OCI-LY3 (cell line): ENCODE results near the gene TDRD1.

Experiments used
- H2AFZ ChIP-seq: fragments of 200-600, 300-600 bp; shearing (Covaris generic); 2 replicates; pipeline ENCODE4 v1.6.0; 2014; ENCODE audit warnings: antibody characterized with exemption, low read depth, low read length
- H3K27ac ChIP-seq: fragments of 200-600, 300-600 bp; sonication (generic); 2 replicates; pipeline ENCODE4 v1.5.1; 2014; ENCODE audit warnings: mild to moderate bottlenecking, low read length, moderate library complexity, mixed read lengths
- H3K27me3 ChIP-seq: fragments of 200-600, 300-600 bp; sonication (generic); 2 replicates; pipeline ENCODE4 v1.6.1; 2014; ENCODE audit warnings: low read depth, low read length, mixed read lengths
- H3K36me3 ChIP-seq: fragments of 200-600, 300-600 bp; sonication (generic); replicated peaks from 2 replicates; pipeline ENCODE3; 2014; ENCODE audit warnings: low read depth, low read length, mixed read lengths
- H3K4me1 ChIP-seq: fragments of 300-600, 200-600 bp; sonication (generic); 2 replicates; pipeline ENCODE4 v1.6.1; 2014; ENCODE audit warnings: low read length, mixed read lengths
- H3K4me2 ChIP-seq: fragments of 200-600, 300-600 bp; sonication (generic); 2 replicates; pipeline ENCODE4 v1.6.1; 2014; ENCODE audit warnings: low read length, mixed read lengths
- H3K4me3 ChIP-seq: fragments of 300-600, 200-600 bp; sonication (generic); 2 replicates; pipeline ENCODE4 v1.5.1; 2014; ENCODE audit warnings: antibody characterized with exemption, mild to moderate bottlenecking, low read length, moderate library complexity
- H3K79me2 ChIP-seq: fragments of 300-600, 200-600 bp; shearing (Covaris generic); 2 replicates; pipeline ENCODE4 v1.6.1; 2014; ENCODE audit warnings: mild to moderate bottlenecking, low read length, mixed read lengths
- H3K9ac ChIP-seq: fragments of 300-600, 200-600 bp; shearing (Covaris generic); 2 replicates; pipeline ENCODE4 v1.6.0; 2014; ENCODE audit warnings: mild to moderate bottlenecking, low read length, moderate library complexity
- H3K9me3 ChIP-seq: fragments of 200-600, 300-600 bp; shearing (Covaris generic); 2 replicates; pipeline ENCODE4 v1.6.1; 2014; ENCODE audit warnings: low read length, mixed read lengths; ENCODE audit not compliant: insufficient read depth
- H4K20me1 ChIP-seq: fragments of 200-600, 300-600 bp; sonication (generic); 2 replicates; pipeline ENCODE4 v1.6.1; 2016; ENCODE audit warnings: low read length, mixed read lengths; ENCODE audit not compliant: insufficient read depth
- EZH2phosphoT487 ChIP-seq: fragments of 200-600 bp; shearing (Covaris generic); IDR thresholded peaks from 2 replicates; pipeline ENCODE4 v1.6.1; 2018; ENCODE audit warnings: antibody characterized with exemption, mixed run types, low read depth
- TF ChIP-seq, protein P1 (sequence below): fragments of 200-600, 300-600 bp; sonication (generic); IDR thresholded peaks from 2 replicates; pipeline ENCODE4 v1.5.1; 2014; ENCODE audit warnings: antibody characterized with exemption, low read length, low read depth

The TDRD1 gene

DNA sequence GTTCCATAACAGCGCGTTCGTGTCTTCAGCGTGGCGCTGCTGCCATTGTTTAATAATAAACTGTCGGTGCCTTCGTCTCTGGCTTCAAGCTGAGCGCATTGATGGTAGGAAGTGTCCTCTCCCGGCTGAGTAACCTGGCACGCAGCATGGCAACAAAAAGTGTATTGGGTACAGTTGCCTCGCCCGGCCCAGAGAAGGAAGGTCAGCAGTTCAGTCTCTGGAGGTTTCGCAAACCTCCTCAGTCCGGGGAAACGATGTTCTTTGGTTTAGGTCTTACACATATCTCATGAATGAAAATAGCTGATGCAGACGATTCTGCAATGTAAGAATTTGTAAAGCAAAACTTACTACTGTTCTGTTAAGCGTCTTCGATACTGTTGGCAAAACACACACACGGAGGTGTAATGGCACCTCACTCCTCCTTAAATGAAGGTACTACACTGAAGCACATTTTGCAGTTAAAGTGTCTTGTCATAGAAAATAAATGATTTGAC, 4.4 kb upstream of the TDRD1 start:
- peak overlapping the region; percentile 99 for H3K4me3 ChIP-seq
- no peaks in the 10 kb centered on the region for H3K9me3 ChIP-seq
- peak overlapping the region; percentile 99 for H3K4me2 ChIP-seq
- TF ChIP-seq, protein P1, sequence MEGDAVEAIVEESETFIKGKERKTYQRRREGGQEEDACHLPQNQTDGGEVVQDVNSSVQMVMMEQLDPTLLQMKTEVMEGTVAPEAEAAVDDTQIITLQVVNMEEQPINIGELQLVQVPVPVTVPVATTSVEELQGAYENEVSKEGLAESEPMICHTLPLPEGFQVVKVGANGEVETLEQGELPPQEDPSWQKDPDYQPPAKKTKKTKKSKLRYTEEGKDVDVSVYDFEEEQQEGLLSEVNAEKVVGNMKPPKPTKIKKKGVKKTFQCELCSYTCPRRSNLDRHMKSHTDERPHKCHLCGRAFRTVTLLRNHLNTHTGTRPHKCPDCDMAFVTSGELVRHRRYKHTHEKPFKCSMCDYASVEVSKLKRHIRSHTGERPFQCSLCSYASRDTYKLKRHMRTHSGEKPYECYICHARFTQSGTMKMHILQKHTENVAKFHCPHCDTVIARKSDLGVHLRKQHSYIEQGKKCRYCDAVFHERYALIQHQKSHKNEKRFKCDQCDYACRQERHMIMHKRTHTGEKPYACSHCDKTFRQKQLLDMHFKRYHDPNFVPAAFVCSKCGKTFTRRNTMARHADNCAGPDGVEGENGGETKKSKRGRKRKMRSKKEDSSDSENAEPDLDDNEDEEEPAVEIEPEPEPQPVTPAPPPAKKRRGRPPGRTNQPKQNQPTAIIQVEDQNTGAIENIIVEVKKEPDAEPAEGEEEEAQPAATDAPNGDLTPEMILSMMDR, result no peak
- TF ChIP-seq EZH2phosphoT487, result no peak
- peak overlapping the region; percentile 92 for H2AFZ ChIP-seq
- H3K9ac ChIP-seq, result peak overlapping the region; percentile 55
- peaks cover 20% of the 10 kb centered on the region for H3K79me2 ChIP-seq
- no peaks in the 10 kb centered on the region for H4K20me1 ChIP-seq
- no peak overlapping the region for H3K27ac ChIP-seq
- peaks cover 13% of the 10 kb centered on the region; the same call in 1 of the 2 replicates for H3K4me1 ChIP-seq
- peaks cover 10% of the 10 kb centered on the region; the same call in 1 of the 2 replicates for H3K27me3 ChIP-seq
- no peaks in the 10 kb centered on the region for H3K36me3 ChIP-seq

DNA sequence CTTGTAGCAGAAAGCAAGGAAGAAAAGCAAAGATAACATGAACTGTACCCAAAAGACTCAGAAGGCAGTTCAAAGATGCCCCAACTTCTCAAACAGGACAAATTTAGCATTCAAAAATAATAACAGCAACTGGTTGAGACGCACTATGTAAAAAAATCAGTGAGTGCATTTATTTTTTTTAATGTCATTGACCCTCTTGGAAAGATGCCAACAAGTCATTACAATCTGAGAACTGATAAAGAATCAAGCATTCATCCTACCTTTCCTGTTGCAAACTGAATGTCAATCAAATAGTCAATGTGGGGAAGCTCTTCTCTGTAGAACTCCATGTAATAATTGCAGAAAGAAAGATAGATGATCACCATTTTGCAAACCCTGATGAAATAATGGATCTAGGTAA, 3.5 kb upstream of the TDRD1 start:
- peaks cover 13% of the 10 kb centered on the region; the same call in 1 of the 2 replicates for H3K4me1 ChIP-seq
- H3K36me3 ChIP-seq, result no peaks in the 10 kb centered on the region
- no peak overlapping the region for H3K4me2 ChIP-seq
- no peak overlapping the region for H3K27ac ChIP-seq
- H3K9me3 ChIP-seq, result no peaks in the 10 kb centered on the region
- H4K20me1 ChIP-seq, result no peaks in the 10 kb centered on the region
- H2AFZ ChIP-seq, result no peak overlapping the region
- H3K4me3 ChIP-seq, result no peak overlapping the region
- TF ChIP-seq, protein P1, result no peak
- no peak for TF ChIP-seq EZH2phosphoT487
- H3K9ac ChIP-seq, result no peak overlapping the region
- peaks cover 16% of the 10 kb centered on the region for H3K79me2 ChIP-seq
- peaks cover 10% of the 10 kb centered on the region; the same call in 1 of the 2 replicates for H3K27me3 ChIP-seq

DNA sequence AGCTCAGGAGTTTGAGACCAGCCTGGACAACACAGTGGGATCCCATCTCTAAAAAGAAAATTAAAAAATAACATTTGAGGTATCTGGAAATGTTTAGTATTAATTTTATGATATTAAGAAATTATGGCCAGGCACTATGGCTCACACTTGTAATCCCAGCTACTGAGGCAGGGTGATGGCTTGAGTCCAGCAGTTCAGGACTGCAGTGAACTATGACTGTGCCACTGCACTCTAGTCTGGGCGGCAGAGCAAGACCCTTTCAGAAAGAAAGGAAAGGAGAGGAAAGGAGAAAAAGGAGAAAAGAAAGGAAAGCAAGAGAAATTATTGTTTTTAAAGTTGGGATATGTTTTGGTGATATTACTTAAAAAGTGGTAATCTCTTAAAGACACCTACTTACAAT, 2.6 kb upstream of the TDRD1 start:
- H3K4me1 ChIP-seq, result peaks cover 13% of the 10 kb centered on the region; the same call in 1 of the 2 replicates
- H3K4me2 ChIP-seq, result no peak overlapping the region
- H3K9ac ChIP-seq, result no peak overlapping the region
- no peak overlapping the region for H2AFZ ChIP-seq
- H3K27me3 ChIP-seq, result peaks cover 10% of the 10 kb centered on the region; the same call in 1 of the 2 replicates
- H3K79me2 ChIP-seq, result peaks cover 14% of the 10 kb centered on the region
- H4K20me1 ChIP-seq, result no peaks in the 10 kb centered on the region
- no peak overlapping the region for H3K4me3 ChIP-seq
- H3K36me3 ChIP-seq, result no peaks in the 10 kb centered on the region
- no peak overlapping the region for H3K27ac ChIP-seq
- no peaks in the 10 kb centered on the region for H3K9me3 ChIP-seq
- no peak for TF ChIP-seq EZH2phosphoT487
- TF ChIP-seq, protein P1, result no peak

DNA sequence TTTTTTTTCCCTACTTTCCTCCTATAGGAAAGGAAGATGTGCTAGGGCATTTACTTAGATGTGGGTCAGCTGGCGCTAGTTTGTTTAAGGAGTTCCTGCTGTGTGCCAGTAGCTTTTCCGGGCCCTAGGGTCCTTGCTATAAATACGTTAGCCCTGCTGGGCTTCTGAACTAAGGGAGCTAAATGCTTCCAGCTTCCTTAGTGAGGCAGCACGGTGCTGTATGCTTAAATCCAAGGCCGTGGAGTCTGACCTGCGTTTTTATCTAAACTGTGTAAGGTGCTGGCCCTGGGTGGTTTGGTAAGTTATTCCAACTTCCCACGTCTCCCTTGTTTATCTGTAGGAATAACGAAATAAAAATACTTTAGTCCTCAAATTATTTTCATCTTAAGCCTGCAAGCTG, 594 bp downstream of the TDRD1 start:
- no peak for TF ChIP-seq EZH2phosphoT487
- TF ChIP-seq, protein P1, result no peak
- Histone ChIP-seq H3K27me3 (peaks cover 12% of the 10 kb centered on the region; the same call in 1 of the 2 replicates), H3K36me3 (no peaks in the 10 kb centered on the region), H3K4me3 (no peak overlapping the region), H4K20me1 (no peaks in the 10 kb centered on the region), H3K4me2 (no peak overlapping the region), H3K27ac (no peak overlapping the region), H3K79me2 (no peaks in the 10 kb centered on the region), H3K9ac (no peak overlapping the region), H3K4me1 (peaks cover 3% of the 10 kb centered on the region; the same call in 1 of the 2 replicates), H2AFZ (no peak overlapping the region), H3K9me3 (no peaks in the 10 kb centered on the region)
